Activated naive CD8-positive, alpha-beta T cell (primary cell): ENCODE results near the gene GASK1A.
A peak's percentile ranks its signal among the peaks of the same experiment; 100 is the strongest.

Source experiments
- H3K27ac Mint-ChIP-seq: one replicate; pipeline ENCODE4 v1.8.0; 2021; ENCODE audit warnings: mixed read lengths
- H3K27me3 Mint-ChIP-seq: one replicate; pipeline ENCODE4 v1.8.0; 2021; ENCODE audit warnings: mixed read lengths
- H3K36me3 Mint-ChIP-seq: one replicate; pipeline ENCODE4 v1.8.0; 2021; ENCODE audit warnings: mixed read lengths
- H3K4me1 Mint-ChIP-seq: one replicate; pipeline ENCODE4 v1.8.0; 2021; ENCODE audit warnings: low read depth, mixed read lengths
- H3K4me3 Mint-ChIP-seq: one replicate; pipeline ENCODE4 v1.8.0; 2021; ENCODE audit warnings: mild to moderate bottlenecking, mixed read lengths
- H3K9me3 Mint-ChIP-seq: one replicate; pipeline ENCODE4 v1.8.0; 2021; ENCODE audit warnings: low read depth, mixed read lengths

GASK1A gene

GRCh38 chr3:43014241-43014640 lies 35.1 kb downstream of the GASK1A start:
- Mint-ChIP-seq H3K27ac (no peak overlapping the region), H3K27me3 (no peaks in the 10 kb centered on the region), H3K36me3 (no peaks in the 10 kb centered on the region), H3K9me3 (no peaks in the 10 kb centered on the region), H3K4me1 (peaks cover 17% of the 10 kb centered on the region), H3K4me3 (no peak overlapping the region)

- peaks cover 22% of the 10 kb centered on the region for H3K4me1 Mint-ChIP-seq
- H3K27ac Mint-ChIP-seq, result no peak overlapping the region
Observed at GRCh38 chr3:43014956-43015355, 35.8 kb downstream of the GASK1A start.

GRCh38 chr3:43015572-43015971 lies 36.5 kb downstream of the GASK1A start:
- H3K27me3 Mint-ChIP-seq, result no peaks in the 10 kb centered on the region
- no peak overlapping the region for H3K4me3 Mint-ChIP-seq
- H3K36me3 Mint-ChIP-seq, result no peaks in the 10 kb centered on the region
- H3K27ac Mint-ChIP-seq, result no peak overlapping the region
- H3K4me1 Mint-ChIP-seq, result peaks cover 27% of the 10 kb centered on the region
- no peaks in the 10 kb centered on the region for H3K9me3 Mint-ChIP-seq

More at GRCh38 chr3:43014956-43015355, 35.8 kb downstream of the GASK1A start:
- H3K9me3 Mint-ChIP-seq, result no peaks in the 10 kb centered on the region
- H3K27me3 Mint-ChIP-seq, result no peaks in the 10 kb centered on the region
- H3K4me3 Mint-ChIP-seq, result no peak overlapping the region
- H3K36me3 Mint-ChIP-seq, result no peaks in the 10 kb centered on the region

- Mint-ChIP-seq H3K4me3 (no peak overlapping the region), H3K9me3 (no peaks in the 10 kb centered on the region), H3K36me3 (no peaks in the 10 kb centered on the region), H3K4me1 (peaks cover 32% of the 10 kb centered on the region), H3K27me3 (no peaks in the 10 kb centered on the region), H3K27ac (no peak overlapping the region)
Observed at GRCh38 chr3:43015991-43016865, 37.1 kb downstream of the GASK1A start.

DNA sequence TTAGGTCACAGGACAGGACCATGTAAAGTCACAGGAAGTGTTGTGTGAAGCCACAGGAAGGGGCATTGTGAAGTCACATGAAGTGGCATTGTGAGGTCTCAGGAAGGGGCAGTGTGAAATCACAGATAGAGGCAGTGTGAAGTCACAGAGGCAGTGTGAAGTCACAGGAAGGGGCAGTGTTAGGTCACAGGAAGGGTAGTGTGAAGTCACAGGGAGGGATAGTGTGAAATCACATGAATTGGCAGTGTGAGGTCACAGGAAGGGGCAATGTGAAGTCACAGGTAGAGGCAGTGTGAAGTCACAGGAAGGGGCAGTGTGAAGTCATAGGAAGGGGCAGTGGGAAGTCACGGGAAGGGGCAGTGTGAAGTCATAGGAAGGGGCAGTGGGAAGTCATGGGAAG lies 37.9 kb downstream of the GASK1A start:
- Mint-ChIP-seq H3K4me3 (no peak overlapping the region), H3K9me3 (no peaks in the 10 kb centered on the region), H3K36me3 (no peaks in the 10 kb centered on the region), H3K27ac (no peak overlapping the region), H3K27me3 (no peaks in the 10 kb centered on the region), H3K4me1 (peaks cover 37% of the 10 kb centered on the region)

DNA sequence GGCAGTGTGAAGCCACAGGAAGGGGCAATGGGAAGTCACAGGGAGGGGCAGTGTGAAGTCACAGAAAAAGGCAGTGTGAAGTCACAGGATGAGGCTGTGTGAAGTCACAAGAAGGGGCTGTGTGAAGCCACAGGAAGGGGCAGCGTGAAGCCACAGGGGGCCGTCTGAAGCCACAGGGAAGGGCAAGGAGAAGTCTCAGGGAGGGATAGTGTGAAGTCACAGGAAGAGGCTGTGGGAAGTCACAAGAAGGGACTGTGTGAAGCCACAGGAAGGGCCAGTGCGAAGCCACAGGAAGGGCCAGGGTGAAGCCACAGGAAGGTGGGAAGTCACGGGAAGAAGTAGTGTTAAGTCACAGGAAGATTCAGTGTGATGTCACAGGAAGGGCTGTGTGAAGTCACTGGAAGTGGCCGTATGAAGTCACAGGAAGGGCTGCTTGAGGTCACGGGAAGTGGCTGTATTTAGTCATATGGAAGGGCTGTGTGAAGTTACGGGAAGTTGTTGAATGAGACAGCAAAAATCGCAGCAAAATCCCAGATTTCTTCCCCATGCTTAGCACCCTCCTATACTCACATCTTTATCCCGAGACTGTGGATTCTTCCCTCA lies 38.6 kb downstream of the GASK1A start:
- H3K36me3 Mint-ChIP-seq, result no peaks in the 10 kb centered on the region
- H3K27me3 Mint-ChIP-seq, result no peaks in the 10 kb centered on the region
- no peak overlapping the region for H3K4me3 Mint-ChIP-seq
- no peaks in the 10 kb centered on the region for H3K9me3 Mint-ChIP-seq
- peaks cover 44% of the 10 kb centered on the region for H3K4me1 Mint-ChIP-seq
- H3K27ac Mint-ChIP-seq, result no peak overlapping the region

GRCh38 chr3:43018246-43018645 lies 39.1 kb downstream of the GASK1A start:
- H3K27ac Mint-ChIP-seq, result no peak overlapping the region
- no peak overlapping the region for H3K4me3 Mint-ChIP-seq
- no peaks in the 10 kb centered on the region for H3K27me3 Mint-ChIP-seq

DNA sequence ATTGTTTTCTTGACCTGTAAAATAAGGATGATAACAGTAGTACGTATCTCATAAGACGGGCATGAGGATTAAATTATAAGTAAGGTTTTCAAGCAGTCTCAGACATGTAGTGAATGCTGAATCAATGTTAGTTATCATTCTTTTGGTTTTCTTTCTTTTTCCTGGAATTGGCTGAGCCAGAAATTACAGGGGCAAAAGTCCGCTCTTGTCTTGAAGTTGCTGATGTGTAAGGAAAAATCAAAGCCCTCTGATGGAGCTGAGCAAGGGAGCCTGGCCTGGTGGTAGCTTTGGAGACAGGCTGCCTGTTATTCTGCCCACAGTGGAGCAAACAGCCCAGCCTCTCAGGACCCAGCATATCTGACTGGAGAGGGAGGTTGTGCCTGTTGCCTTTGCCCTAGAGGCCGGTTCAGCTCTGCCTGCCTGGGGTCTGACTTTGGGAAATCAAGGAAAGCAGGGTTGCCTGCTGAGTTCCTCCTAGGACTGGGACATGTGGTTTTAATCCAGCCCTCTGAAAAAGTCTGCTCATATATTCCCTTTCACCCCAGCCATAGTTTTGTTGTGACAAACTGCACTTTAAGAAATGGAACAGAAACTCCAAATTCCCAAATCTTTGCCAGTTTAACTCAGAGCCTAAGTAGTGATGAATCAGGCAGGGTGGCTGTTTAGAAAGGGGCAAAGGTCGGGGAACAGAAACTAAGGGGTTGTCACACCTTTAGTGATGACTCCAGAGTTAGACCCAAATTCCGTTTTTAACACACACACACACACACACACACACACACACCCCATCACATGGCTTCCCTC lies 40.1 kb downstream of the GASK1A start:
- Mint-ChIP-seq H3K4me3 (no peak overlapping the region), H3K4me1 (peaks cover 59% of the 10 kb centered on the region), H3K27me3 (no peaks in the 10 kb centered on the region), H3K36me3 (no peaks in the 10 kb centered on the region), H3K27ac (peak overlapping the region; percentile 68), H3K9me3 (no peaks in the 10 kb centered on the region)

More at GRCh38 chr3:43018246-43018645, 39.1 kb downstream of the GASK1A start:
- Mint-ChIP-seq H3K9me3 (no peaks in the 10 kb centered on the region), H3K4me1 (peaks cover 50% of the 10 kb centered on the region), H3K36me3 (no peaks in the 10 kb centered on the region)

GRCh38 chr3:43019826-43020225 lies 40.7 kb downstream of the GASK1A start:
- Mint-ChIP-seq H3K27me3 (no peaks in the 10 kb centered on the region), H3K4me1 (peaks cover 65% of the 10 kb centered on the region), H3K4me3 (no peak overlapping the region), H3K36me3 (no peaks in the 10 kb centered on the region), H3K9me3 (no peaks in the 10 kb centered on the region), H3K27ac (no peak overlapping the region)

DNA sequence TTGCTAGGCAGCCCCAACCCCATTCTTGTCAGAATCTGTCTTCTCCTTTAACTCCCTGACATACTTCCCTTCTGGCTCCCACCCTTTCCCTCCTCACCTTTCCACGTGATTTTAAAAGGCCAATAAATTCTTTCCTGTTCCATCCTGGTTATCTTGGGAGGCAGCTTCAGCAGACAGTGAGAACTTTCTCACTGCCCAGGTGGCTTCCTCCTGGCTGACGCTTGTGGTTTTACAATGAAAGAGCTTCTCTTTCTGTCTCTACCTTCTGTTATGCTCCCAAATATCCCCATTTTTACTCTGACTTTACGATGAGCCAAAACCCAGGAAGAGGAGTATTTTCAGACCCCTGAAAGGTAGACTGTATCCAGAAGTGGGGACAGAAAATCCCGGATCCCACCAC lies 42.1 kb downstream of the GASK1A start:
- no peaks in the 10 kb centered on the region for H3K9me3 Mint-ChIP-seq
- H3K4me1 Mint-ChIP-seq, result peaks cover 79% of the 10 kb centered on the region
- peak overlapping the region; percentile 35 for H3K4me3 Mint-ChIP-seq
- no peaks in the 10 kb centered on the region for H3K36me3 Mint-ChIP-seq
- H3K27me3 Mint-ChIP-seq, result no peaks in the 10 kb centered on the region
- peak overlapping the region; percentile 51 for H3K27ac Mint-ChIP-seq

- H3K36me3 Mint-ChIP-seq, result no peaks in the 10 kb centered on the region
- peak overlapping the region; percentile 51 for H3K27ac Mint-ChIP-seq
- no peaks in the 10 kb centered on the region for H3K27me3 Mint-ChIP-seq
- H3K9me3 Mint-ChIP-seq, result peaks cover 2% of the 10 kb centered on the region
- H3K4me3 Mint-ChIP-seq, result no peak overlapping the region
- H3K4me1 Mint-ChIP-seq, result peaks cover 85% of the 10 kb centered on the region
Observed at GRCh38 chr3:43022121-43022520, 43.0 kb downstream of the GASK1A start.

- Mint-ChIP-seq H3K4me3 (peak overlapping the region; percentile 75), H3K4me1 (peaks cover 88% of the 10 kb centered on the region), H3K27me3 (no peaks in the 10 kb centered on the region), H3K27ac (peak overlapping the region; percentile 71), H3K9me3 (peaks cover 3% of the 10 kb centered on the region), H3K36me3 (no peaks in the 10 kb centered on the region)
Observed at GRCh38 chr3:43023066-43023465, 44.0 kb downstream of the GASK1A start.

DNA sequence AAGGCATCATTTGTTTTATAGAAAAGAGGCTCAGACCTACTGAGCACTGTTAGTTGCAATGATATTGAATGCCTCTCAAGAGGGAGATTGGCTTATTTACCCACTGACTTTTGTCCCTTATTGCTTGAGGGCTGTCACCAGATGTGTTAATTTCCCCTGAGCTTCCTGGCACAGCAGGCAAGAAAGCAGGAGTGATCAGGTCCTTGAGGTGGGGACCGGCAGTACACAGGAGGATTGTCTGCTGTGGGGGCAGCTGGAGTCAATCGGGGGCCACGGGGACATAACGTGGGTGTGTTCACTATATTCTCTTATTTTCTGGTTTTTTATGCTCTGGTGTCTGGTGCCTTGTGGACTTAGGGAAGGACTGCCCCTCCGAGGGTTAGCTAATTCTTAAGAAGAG lies 44.6 kb downstream of the GASK1A start:
- Mint-ChIP-seq H3K4me1 (peaks cover 85% of the 10 kb centered on the region), H3K4me3 (peak overlapping the region; percentile 75), H3K27me3 (no peaks in the 10 kb centered on the region), H3K36me3 (no peaks in the 10 kb centered on the region), H3K9me3 (peaks cover 3% of the 10 kb centered on the region), H3K27ac (peak overlapping the region; percentile 88)

- Mint-ChIP-seq H3K9me3 (peaks cover 3% of the 10 kb centered on the region), H3K27ac (peak overlapping the region; percentile 88), H3K27me3 (no peaks in the 10 kb centered on the region), H3K36me3 (no peaks in the 10 kb centered on the region), H3K4me3 (peak overlapping the region; percentile 75), H3K4me1 (peaks cover 81% of the 10 kb centered on the region)
Observed at GRCh38 chr3:43024181-43024885, 45.2 kb downstream of the GASK1A start.
